ENCODE measurements around the gene FRMD4A.

GRCh38 chr10:14072541-14072940 lies 258.2 kb downstream of the FRMD4A start:
- no peak for TF ChIP-seq POLR2A (IDR thresholded peaks at IDR 0.05)
- no peak for TF ChIP-seq CTCF (IDR thresholded peaks at IDR 0.05)
- no peak for TF ChIP-seq POLR2AphosphoS5 (IDR thresholded peaks at IDR 0.05)
- no peak for TF ChIP-seq EP300 (IDR thresholded peaks at IDR 0.05)

Measured in stomach (tissue), 4 donors.